GM21526 (cell line): ENCODE data around the gene LIPT2.

ENCODE experiments used
- ATAC-seq: cut with Tn5 transposase; IDR thresholded peaks from one replicate; pipeline ENCODE4 v1.9.1; 2021; ENCODE audit warnings: moderate library complexity; ENCODE audit not compliant: unreplicated experiment, low FRiP score

LIPT2 gene

GRCh38 chr11:74466916-74467885 is 26.3 kb downstream of the LIPT2 start, which contains the start of gene KCNE3:
TSS of gene KCNE3 (minus strand) at chr11:74467549. CDS start at chr11:74457563, 9,986 bp downstream.
- no peak for ATAC-seq

- no peak for ATAC-seq
Measured at GRCh38 chr11:74465291-74465708, 28.2 kb downstream of the LIPT2 start.

- ATAC-seq, result no peak
Measured at GRCh38 chr11:74464746-74465145, 28.8 kb downstream of the LIPT2 start.

- ATAC-seq, result no peak
Measured at GRCh38 chr11:74463216-74463615, 30.3 kb downstream of the LIPT2 start.

GRCh38 chr11:74462631-74463030 is 30.9 kb downstream of the LIPT2 start:
- no peak for ATAC-seq

- no peak for ATAC-seq
Measured at GRCh38 chr11:74462009-74462408, 31.5 kb downstream of the LIPT2 start.

GRCh38 chr11:74460481-74461154 is 32.9 kb downstream of the LIPT2 start:
- ATAC-seq, result no peak

- ATAC-seq, result no peak
Measured at GRCh38 chr11:74460065-74460464, 33.5 kb downstream of the LIPT2 start.

- ATAC-seq, result no peak
Measured at GRCh38 chr11:74459584-74459983, 33.9 kb downstream of the LIPT2 start.

- no peak for ATAC-seq
Measured at GRCh38 chr11:74457356-74457755, 36.2 kb downstream of the LIPT2 start.

- no peak for ATAC-seq
Measured at GRCh38 chr11:74453373-74453975, 40.0 kb downstream of the LIPT2 start.

GRCh38 chr11:74452366-74452765 is 41.2 kb downstream of the LIPT2 start:
- ATAC-seq, result no peak

GRCh38 chr11:74450318-74450717 is 43.2 kb downstream of the LIPT2 start:
- no peak for ATAC-seq

- no peak for ATAC-seq
Measured at GRCh38 chr11:74449369-74449931, 44.1 kb downstream of the LIPT2 start.

- ATAC-seq, result no peak
Measured at GRCh38 chr11:74447720-74448119, 45.8 kb downstream of the LIPT2 start.

- ATAC-seq, result no peak
Measured at GRCh38 chr11:74446532-74446938, 47.0 kb downstream of the LIPT2 start.

- ATAC-seq, result no peak
Measured at GRCh38 chr11:74444173-74444826, 49.2 kb downstream of the LIPT2 start.

GRCh38 chr11:74443071-74443864 is 50.3 kb downstream of the LIPT2 start:
- ATAC-seq, result no peak

- no peak for ATAC-seq
Measured at GRCh38 chr11:74442636-74443035, 50.9 kb downstream of the LIPT2 start.
